A549 (cell line): ENCODE results near the gene MYEOV. TPM values are rescaled to one million over a fixed set of nuclear protein-coding genes. Genes with fewer than 3 reads are reported as not detected.

Experiments used
- ATAC-seq, 2 experiments: fragments of 200-7000 bp in 1 of 2; fragments of >200 bp in 1 of 2; cut with Nextera tagmentation in 1 of 2; cut with Tn5 transposase in 1 of 2; 3 replicates each; pipeline versions ENCODE4 v1.8.0 to v1.9.1; 2018 to 2020; ENCODE audit warnings: mild to moderate bottlenecking in 1 of 2, moderate library complexity in 1 of 2
- CTCF ChIA-PET: fragments of 300-600 bp; sonication (Branson Sonifier 250); formaldehyde crosslinking; extraction: SDS; loops from one replicate; lab custom pipeline; 2021; ENCODE audit warnings: antibody characterized with exemption, inconsistent platforms; lab: Yijun Ruan, JAX
- POLR2A ChIA-PET: fragments of 350-600 bp; formaldehyde crosslinking; extraction: SDS; loops from one replicate; lab custom pipeline; 2021; ENCODE audit warnings: antibody characterized with exemption, inconsistent platforms; lab: Yijun Ruan, JAX
- DNase-seq, 2 experiments: peaks; one replicate each; pipeline versions ENCODE4 v3.0.0 to v3.0.0-alpha.2; 2011 to 2016; ENCODE audit warnings: low read depth in 1 of 2, low spot score in 1 of 2
- FAIRE-seq: peaks from 2 replicates; lab custom pipeline; 2011; peaks lifted over from hg19 to GRCh38; lab: Jason Lieb, UNC
- H3K27ac ChIP-seq, 2 experiments: fragments of >200 bp; sonication (Bioruptor Twin); formaldehyde crosslinking; 3 replicates each; pipeline ENCODE4 v1.5.1; 2016 to 2017
- H3K4me1 ChIP-seq: fragments of >200 bp; sonication (Bioruptor Twin); formaldehyde crosslinking; 3 replicates; pipeline ENCODE4 v1.6.1; 2016
- H3K4me2 ChIP-seq: fragments of >200 bp; sonication (Bioruptor Twin); formaldehyde crosslinking; 3 replicates; pipeline ENCODE4 v1.6.1; 2016
- H3K4me3 ChIP-seq: fragments of >200 bp; sonication (Bioruptor Twin); formaldehyde crosslinking; 3 replicates; pipeline ENCODE4 v1.5.1; 2016
- H3K9me3 ChIP-seq: fragments of >200 bp; sonication (Bioruptor Twin); formaldehyde crosslinking; 3 replicates; pipeline ENCODE4 v1.6.1; 2016
- CBX2 ChIP-seq: fragments of 200-600 bp; sonication (generic); IDR thresholded peaks from 2 replicates; pipeline ENCODE4 v1.6.1; 2016; ENCODE audit warnings: low read depth, mild to moderate bottlenecking, borderline replicate concordance
- CBX8 ChIP-seq: fragments of 200-600 bp; sonication (generic); IDR thresholded peaks from 2 replicates; pipeline ENCODE4 v1.6.1; 2016
- CEBPB ChIP-seq, 2 experiments: fragments of >200 bp in 1 of 2; sonication (Bioruptor Twin) in 1 of 2; formaldehyde crosslinking in 1 of 2; IDR thresholded peaks; 2 replicates each; pipeline ENCODE4 v1.6.1; 2012 to 2016
- CHD4 ChIP-seq: fragments of 200-600 bp; sonication (generic); IDR thresholded peaks from 2 replicates; pipeline ENCODE4 v1.6.1; 2016; ENCODE audit warnings: antibody characterized with exemption, mild to moderate bottlenecking, borderline replicate concordance
- EHMT2 ChIP-seq: fragments of 200-600 bp; sonication (generic); IDR thresholded peaks from 2 replicates; pipeline ENCODE4 v1.6.1; 2016; ENCODE audit warnings: antibody characterized with exemption, low read depth, mild to moderate bottlenecking, moderate library complexity
- FOSB ChIP-seq: fragments of 250-450 bp; sonication (Bioruptor Pico); IDR thresholded peaks from 2 replicates; pipeline ENCODE4 v1.5.0; 2020; ENCODE audit warnings: mild to moderate bottlenecking, moderate library complexity
- FOSL2 ChIP-seq, 2 experiments: fragments of 450-650 bp in 1 of 2; fragments of >200 bp in 1 of 2; sonication (Bioruptor Twin) in 1 of 2; formaldehyde crosslinking; IDR thresholded peaks; 2 replicates each; pipeline versions ENCODE4 v1.5.0 to v1.6.1; 2016 to 2020; ENCODE audit warnings: mild to moderate bottlenecking in 1 of 2, moderate library complexity in 1 of 2
- FOXS1 ChIP-seq: fragments of 250-450 bp; sonication (Bioruptor Pico); IDR thresholded peaks from 2 replicates; pipeline ENCODE4 v1.5.0; 2020; ENCODE audit warnings: mild to moderate bottlenecking, moderate library complexity
- GATA3 ChIP-seq: IDR thresholded peaks from 2 replicates; pipeline ENCODE4 v1.6.1; 2012; ENCODE audit warnings: borderline replicate concordance
- HDAC2 ChIP-seq: fragments of 200-600 bp; sonication (generic); IDR thresholded peaks from 2 replicates; pipeline ENCODE4 v1.6.1; 2016
- HEYL ChIP-seq: fragments of 250-450 bp; sonication (Bioruptor Pico); IDR thresholded peaks from 2 replicates; pipeline ENCODE4 v1.8.0; 2021; ENCODE audit warnings: mild to moderate bottlenecking, moderate library complexity
- HOXA7 ChIP-seq: fragments of 250-450 bp; sonication (Bioruptor Pico); IDR thresholded peaks from 2 replicates; pipeline ENCODE4 v1.5.0; 2020; ENCODE audit warnings: mild to moderate bottlenecking, moderate library complexity
- JUNB ChIP-seq: fragments of >200 bp; sonication (Bioruptor Twin); formaldehyde crosslinking; IDR thresholded peaks from 2 replicates; pipeline ENCODE4 v1.6.1; 2016
- MAZ ChIP-seq: fragments of 150-350 bp; IDR thresholded peaks from 2 replicates; pipeline ENCODE4 v1.6.1; 2014; ENCODE audit warnings: antibody characterized with exemption, low read depth, low read length, borderline replicate concordance
- MYC ChIP-seq: IDR thresholded peaks from 2 replicates; pipeline ENCODE4 v1.6.1; 2012; ENCODE audit warnings: mild to moderate bottlenecking, inconsistent platforms, low read length, improper control_type of control experiment, borderline replicate concordance
- NFE2L2 ChIP-seq: fragments of 150-350 bp; conservative IDR thresholded peaks from 2 replicates; pipeline ENCODE4 v1.6.1; 2014; ENCODE audit warnings: low read length
- NPAS2 ChIP-seq: fragments of 250-450 bp; sonication (Bioruptor Pico); IDR thresholded peaks from 2 replicates; pipeline ENCODE4 v1.8.0; 2022; ENCODE audit warnings: mild to moderate bottlenecking, moderate library complexity, borderline replicate concordance
- PHF8 ChIP-seq: fragments of 200-600 bp; sonication (generic); IDR thresholded peaks from 2 replicates; pipeline ENCODE4 v1.6.1; 2016; ENCODE audit warnings: low read depth, mild to moderate bottlenecking, antibody characterized with exemption, moderate library complexity, borderline replicate concordance
- POLR2AphosphoS2 ChIP-seq: conservative IDR thresholded peaks from 2 replicates; pipeline ENCODE4 v1.6.1; 2012; ENCODE audit warnings: low read length, improper control_type of control experiment, inconsistent platforms
- RARB ChIP-seq: fragments of 250-450 bp; sonication (Bioruptor Pico); IDR thresholded peaks from 2 replicates; pipeline ENCODE4 v1.8.0; 2021; ENCODE audit warnings: mild to moderate bottlenecking, moderate library complexity
- RCOR1 ChIP-seq: fragments of 150-350 bp; IDR thresholded peaks from 2 replicates; pipeline ENCODE4 v1.6.1; 2014; ENCODE audit warnings: antibody characterized with exemption, low read length, low read depth
- RFX5 ChIP-seq: fragments of 450-650 bp; IDR thresholded peaks from 2 replicates; pipeline ENCODE4 v1.7.1; 2014; ENCODE audit warnings: antibody characterized with exemption, mild to moderate bottlenecking, moderate library complexity
- SREBF2 ChIP-seq: fragments of 450-650 bp; IDR thresholded peaks from 2 replicates; pipeline ENCODE4 v1.6.1; 2014; ENCODE audit warnings: mild to moderate bottlenecking, moderate library complexity
- TP53 ChIP-seq: fragments of 250-450 bp; sonication (Bioruptor Pico); IDR thresholded peaks from 2 replicates; pipeline ENCODE4 v1.5.0; 2021; ENCODE audit warnings: mild to moderate bottlenecking, moderate library complexity
- ZFP36 ChIP-seq: fragments of 450-650 bp; IDR thresholded peaks from 2 replicates; pipeline ENCODE4 v1.6.1; 2014; ENCODE audit warnings: borderline replicate concordance; ENCODE audit not compliant: partially characterized antibody
- WGBS: methylation state at CpG from one replicate; pipeline ENCODE4 v1.1.6; 2017; ENCODE audit errors: missing lambda C conversion rate; 5-methylcytosine and 5-hydroxymethylcytosine counted together
- polyA plus RNA-seq, 4 experiments: library from polyadenylated mRNA; depleted of rRNA in 3 of 4; stranded (reverse); fragments of >200 nt; fragmentation: RNase III in 1 of 4; extraction: RNeasy Plus Mini Kit Qiagen cat#74134 plus additional on column Dnase treatment in 1 of 4; gene quantifications; 2 replicates in 3 of 4; 3 replicates in 1 of 4; pipeline ENCODE4 v1.2.3, GENCODE V29; 2011 to 2017
- TF ChIP-seq, protein P1 (sequence below): fragments of 250-450 bp; sonication (Bioruptor Pico); IDR thresholded peaks from 2 replicates; pipeline ENCODE4 v1.5.0; 2021; ENCODE audit warnings: mild to moderate bottlenecking, moderate library complexity, borderline replicate concordance
- TF ChIP-seq, protein P2 (sequence below): fragments of 250-450 bp; sonication (Bioruptor Pico); IDR thresholded peaks from 2 replicates; pipeline ENCODE4 v1.5.0; 2020; ENCODE audit warnings: low read depth, mild to moderate bottlenecking, moderate library complexity
- TF ChIP-seq, protein P3 (sequence below): fragments of >200 bp; sonication (Bioruptor Twin); formaldehyde crosslinking; IDR thresholded peaks from 3 replicates; pipeline ENCODE4 v1.6.1; 2016

MYEOV gene
- polyA plus RNA-seq, 2 of the 4 experiments (the other 2 are of a cell fraction), result 92.3 to 102 TPM

DNA sequence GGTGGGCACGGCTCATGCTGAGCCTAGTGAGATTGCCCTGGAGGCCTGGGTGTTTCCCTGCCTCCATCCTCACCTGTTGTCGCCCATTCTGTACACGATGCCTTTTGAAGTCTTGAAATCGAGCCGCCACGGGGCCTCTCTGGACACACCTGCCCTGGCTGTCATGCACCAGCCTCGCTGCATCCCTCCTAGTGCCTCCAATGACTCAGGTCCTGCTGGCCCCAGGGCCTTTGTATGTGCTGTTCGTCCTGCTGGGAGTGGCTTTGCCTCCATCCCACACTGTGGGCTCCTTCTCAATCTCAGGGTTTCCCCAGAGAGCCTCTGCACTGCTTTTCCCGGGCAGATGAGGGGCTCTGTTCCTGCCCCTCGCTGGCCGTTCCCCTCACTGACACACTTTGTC is 8.9 kb upstream of the MYEOV start:
- ATAC-seq (no peak), DNase-seq (no peak), FAIRE-seq (no peak)
- no peaks in the 10 kb centered on the region for H3K9me3 ChIP-seq
- CTCF ChIA-PET, result interaction anchor here (1.3 to 4.2 kb wide), 3 partner anchors 9 to 357 kb away, joined by 3 to 26 read pairs (median 7); partner anchors contain the start of genes CCND1 and MYEOV
- WGBS, result 80% methylated on average over 10 of the region's 11 CpGs
- TF ChIP-seq FOXS1 (CRISPR knock-in tag) (no peak), FOSL2 (IDR thresholded peaks at IDR 0.05) (no peak), FOSL2 (CRISPR knock-in tag; IDR thresholded peaks at IDR 0.05) (no peak), GATA3 (no peak), RARB (CRISPR knock-in tag) (no peak), HDAC2 (no peak), JUNB (no peak), RFX5 (no peak), HEYL (CRISPR knock-in tag) (no peak), HOXA7 (CRISPR knock-in tag) (no peak)
- H3K4me1 ChIP-seq, result peaks cover 16% of the 10 kb centered on the region
- POLR2A ChIA-PET, result no interaction called here
- H3K4me3 ChIP-seq, result no peak overlapping the region
- no peak overlapping the region for H3K4me2 ChIP-seq
- H3K27ac ChIP-seq, result no peak overlapping the region; a peak in 1 of 6 replicates

DNA sequence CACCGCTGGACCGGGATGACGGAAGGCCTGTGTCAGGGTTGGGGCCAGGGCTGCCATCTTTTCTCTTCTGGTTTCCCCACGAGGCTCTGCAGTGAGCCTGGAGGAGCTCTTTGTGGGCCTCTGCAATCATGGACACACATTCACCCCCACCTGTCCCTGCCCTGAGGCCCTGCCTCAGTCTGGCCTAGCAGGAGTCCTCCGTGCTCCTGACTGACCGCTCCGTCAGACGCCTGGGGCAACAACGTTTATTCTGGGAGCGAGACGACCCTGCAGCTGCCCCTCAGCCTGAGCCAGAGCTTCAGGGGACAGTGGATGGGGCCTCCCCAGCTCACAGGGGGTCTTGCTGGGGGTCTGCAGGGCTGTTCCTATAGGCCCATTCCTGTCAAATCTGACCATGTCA is 8.2 kb upstream of the MYEOV start:
- Histone ChIP-seq H3K27ac (no peak overlapping the region), H3K4me2 (no peak overlapping the region)
- FAIRE-seq (no peak), DNase-seq (no peak), ATAC-seq (no peak)
- WGBS, result 74% methylated on average over 6 of the region's 11 CpGs
- TF ChIP-seq MAZ (no peak), RFX5 (no peak), HDAC2 (no peak), NFE2L2 (no peak), CHD4 (no peak), MYC (no peak), TP53 (no peak), RARB (CRISPR knock-in tag) (no peak), CEBPB (IDR thresholded peaks at IDR 0.05) (no peak), PHF8 (no peak), CBX2 (no peak), RCOR1 (no peak), POLR2AphosphoS2 (no peak), JUNB (no peak), FOXS1 (CRISPR knock-in tag) (no peak), HEYL (CRISPR knock-in tag) (no peak)
- TF ChIP-seq, protein P1, sequence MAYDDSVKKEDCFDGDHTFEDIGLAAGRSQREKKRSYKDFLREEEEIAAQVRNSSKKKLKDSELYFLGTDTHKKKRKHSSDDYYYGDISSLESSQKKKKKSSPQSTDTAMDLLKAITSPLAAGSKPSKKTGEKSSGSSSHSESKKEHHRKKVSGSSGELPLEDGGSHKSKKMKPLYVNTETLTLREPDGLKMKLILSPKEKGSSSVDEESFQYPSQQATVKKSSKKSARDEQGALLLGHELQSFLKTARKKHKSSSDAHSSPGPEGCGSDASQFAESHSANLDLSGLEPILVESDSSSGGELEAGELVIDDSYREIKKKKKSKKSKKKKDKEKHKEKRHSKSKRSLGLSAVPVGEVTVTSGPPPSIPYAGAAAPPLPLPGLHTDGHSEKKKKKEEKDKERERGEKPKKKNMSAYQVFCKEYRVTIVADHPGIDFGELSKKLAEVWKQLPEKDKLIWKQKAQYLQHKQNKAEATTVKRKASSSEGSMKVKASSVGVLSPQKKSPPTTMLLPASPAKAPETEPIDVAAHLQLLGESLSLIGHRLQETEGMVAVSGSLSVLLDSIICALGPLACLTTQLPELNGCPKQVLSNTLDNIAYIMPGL (CRISPR knock-in tag), result no peak
- TF ChIP-seq, all 56 proteins: peak for 0
- CTCF ChIA-PET, result interaction anchor here (1.3 to 4.2 kb wide), 3 partner anchors 8 to 357 kb away, joined by 4 to 26 read pairs (median 7); partner anchors contain the start of genes CCND1 and MYEOV
- POLR2A ChIA-PET, result no interaction called here
- Histone ChIP-seq H3K4me3 (no peak overlapping the region), H3K9me3 (no peaks in the 10 kb centered on the region), H3K4me1 (peaks cover 9% of the 10 kb centered on the region)

DNA sequence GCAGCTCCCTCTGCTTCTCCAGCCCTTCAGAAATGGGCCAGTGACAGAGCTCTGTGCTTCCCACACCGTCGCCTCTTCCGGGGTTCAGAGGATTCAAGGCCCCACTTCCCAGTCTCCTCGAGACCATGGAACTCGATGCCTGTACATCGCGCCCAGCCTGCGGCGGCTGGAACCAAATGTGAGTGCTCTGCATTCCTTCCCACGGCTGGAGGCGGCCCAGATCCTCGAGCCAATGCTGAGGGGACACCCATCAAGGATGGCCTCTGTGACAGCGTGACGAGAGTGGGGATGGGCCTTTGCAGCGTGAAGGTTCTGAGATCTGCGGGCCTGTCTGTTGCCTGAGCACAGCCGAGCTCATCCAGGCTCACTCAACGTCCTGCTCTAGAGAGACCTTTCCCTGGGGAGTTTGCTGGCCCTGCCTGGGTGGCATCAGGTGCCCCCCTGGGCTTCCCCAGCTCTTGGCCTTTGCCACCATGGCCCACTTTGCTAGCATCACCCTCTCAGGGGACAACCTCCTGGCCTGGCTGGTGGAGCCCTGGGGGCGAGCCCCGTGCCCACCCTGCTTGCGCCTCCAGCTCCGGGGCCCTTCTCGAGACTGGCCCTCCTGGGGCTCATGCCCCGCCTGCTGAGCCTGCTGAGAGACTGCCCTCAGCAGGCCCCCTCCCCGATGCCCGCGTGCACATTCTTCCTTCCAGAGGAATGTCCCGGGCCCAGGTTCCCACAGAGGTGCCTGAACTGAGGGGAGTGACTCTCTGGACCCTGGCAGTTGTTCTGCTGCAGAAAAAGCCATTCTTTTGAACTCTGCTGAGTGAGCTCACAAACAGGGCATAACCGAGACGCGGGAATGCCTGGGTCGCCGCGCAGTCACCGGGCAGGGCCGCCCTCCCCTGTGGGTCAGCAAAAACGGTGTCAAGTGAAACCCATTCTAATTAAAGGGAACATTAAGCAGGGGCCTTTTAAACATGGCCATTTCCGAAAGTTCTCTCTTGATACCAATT is 7.3 kb upstream of the MYEOV start:
- Histone ChIP-seq H3K27ac (no peak overlapping the region), H3K4me1 (peaks cover under 1% of the 10 kb centered on the region; the same call in 1 of the 3 replicates), H3K4me2 (no peak overlapping the region), H3K4me3 (no peak overlapping the region), H3K9me3 (no peaks in the 10 kb centered on the region)
- ChIA-PET POLR2A (no interaction called here), CTCF (interaction anchor here (1.1 to 4.2 kb wide), 5 partner anchors 8 to 356 kb away, joined by 3 to 26 read pairs (median 4); partner anchors contain the start of genes CCND1 and MYEOV)
- WGBS, result 90% methylated on average over 36 of the region's 38 CpGs
- ATAC-seq (no peak), FAIRE-seq (no peak), DNase-seq (no peak)
- TF ChIP-seq, protein P2, sequence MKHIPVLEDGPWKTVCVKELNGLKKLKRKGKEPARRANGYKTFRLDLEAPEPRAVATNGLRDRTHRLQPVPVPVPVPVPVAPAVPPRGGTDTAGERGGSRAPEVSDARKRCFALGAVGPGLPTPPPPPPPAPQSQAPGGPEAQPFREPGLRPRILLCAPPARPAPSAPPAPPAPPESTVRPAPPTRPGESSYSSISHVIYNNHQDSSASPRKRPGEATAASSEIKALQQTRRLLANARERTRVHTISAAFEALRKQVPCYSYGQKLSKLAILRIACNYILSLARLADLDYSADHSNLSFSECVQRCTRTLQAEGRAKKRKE, result no peak
- no peak for TF ChIP-seq FOSB (CRISPR knock-in tag)
- TF ChIP-seq GATA3, result no peak
- TF ChIP-seq ZFP36, result no peak
- no peak for TF ChIP-seq HDAC2
- no peak for TF ChIP-seq MYC
- no peak for TF ChIP-seq EHMT2
- TF ChIP-seq CBX2, result no peak
- TF ChIP-seq MAZ, result no peak
- no peak for TF ChIP-seq POLR2AphosphoS2
- TF ChIP-seq NPAS2 (CRISPR knock-in tag), result no peak
- TF ChIP-seq CBX8, result no peak
- TF ChIP-seq, protein P3, sequence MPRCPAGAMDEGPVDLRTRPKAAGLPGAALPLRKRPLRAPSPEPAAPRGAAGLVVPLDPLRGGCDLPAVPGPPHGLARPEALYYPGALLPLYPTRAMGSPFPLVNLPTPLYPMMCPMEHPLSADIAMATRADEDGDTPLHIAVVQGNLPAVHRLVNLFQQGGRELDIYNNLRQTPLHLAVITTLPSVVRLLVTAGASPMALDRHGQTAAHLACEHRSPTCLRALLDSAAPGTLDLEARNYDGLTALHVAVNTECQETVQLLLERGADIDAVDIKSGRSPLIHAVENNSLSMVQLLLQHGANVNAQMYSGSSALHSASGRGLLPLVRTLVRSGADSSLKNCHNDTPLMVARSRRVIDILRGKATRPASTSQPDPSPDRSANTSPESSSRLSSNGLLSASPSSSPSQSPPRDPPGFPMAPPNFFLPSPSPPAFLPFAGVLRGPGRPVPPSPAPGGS, result no peak
- TF ChIP-seq FOXS1 (CRISPR knock-in tag), result no peak
- TF ChIP-seq SREBF2, result no peak
